HEK293 (cell line): ENCODE results near the gene METTL15.

Experiments
- HOXA7 ChIP-seq: sonication (generic); formaldehyde crosslinking; IDR thresholded peaks from 2 replicates; pipeline ENCODE4 v1.8.1; 2022; ENCODE audit warnings: missing genetic modification reagents, borderline replicate concordance
- IKZF3 ChIP-seq: fragments of 450-650 bp; IDR thresholded peaks from 2 replicates; pipeline ENCODE4 v1.5.0; 2018; ENCODE audit warnings: missing biosample characterization, mild to moderate bottlenecking, missing genetic modification characterization, moderate library complexity
- MYNN ChIP-seq: fragments of 450-650 bp; formaldehyde crosslinking; IDR thresholded peaks from 2 replicates; pipeline ENCODE4 v1.5.1; 2016; ENCODE audit warnings: missing biosample characterization, missing genetic modification characterization, borderline replicate concordance
- OSR2 ChIP-seq: fragments of 450-650 bp; formaldehyde crosslinking; IDR thresholded peaks from 2 replicates; pipeline ENCODE4 v1.5.1; 2016; ENCODE audit warnings: missing biosample characterization, missing genetic modification characterization
- OVOL3 ChIP-seq: fragments of 450-650 bp; formaldehyde crosslinking; IDR thresholded peaks from 2 replicates; pipeline ENCODE4 v1.5.1; 2016; ENCODE audit warnings: missing biosample characterization, missing genetic modification characterization
- PATZ1 ChIP-seq: fragments of 450-650 bp; formaldehyde crosslinking; IDR thresholded peaks from 2 replicates; pipeline ENCODE4 v1.5.1; 2016; ENCODE audit warnings: missing biosample characterization, missing genetic modification characterization
- SCRT1 ChIP-seq: fragments of 450-650 bp; formaldehyde crosslinking; IDR thresholded peaks from 2 replicates; pipeline ENCODE4 v1.5.1; 2016; ENCODE audit warnings: missing biosample characterization, missing genetic modification characterization, borderline replicate concordance
- SETDB1 ChIP-seq: IDR thresholded peaks from one replicate; pipeline ENCODE4 v1.6.1; 2017; ENCODE audit warnings: mild to moderate bottlenecking, low read length, moderate library complexity, mixed read lengths; ENCODE audit not compliant: insufficient read length
- WT1 ChIP-seq: fragments of 450-650 bp; formaldehyde crosslinking; IDR thresholded peaks from 2 replicates; pipeline ENCODE4 v1.5.1; 2016; ENCODE audit warnings: missing biosample characterization, missing genetic modification characterization
- ZBTB17 ChIP-seq: fragments of 450-650 bp; formaldehyde crosslinking; IDR thresholded peaks from 2 replicates; pipeline ENCODE4 v1.5.1; 2016; ENCODE audit warnings: missing biosample characterization, missing genetic modification characterization
- ZBTB8A ChIP-seq: fragments of 450-650 bp; formaldehyde crosslinking; IDR thresholded peaks from 2 replicates; pipeline ENCODE4 v1.5.1; 2016; ENCODE audit warnings: missing biosample characterization, missing genetic modification characterization
- ZEB2 ChIP-seq: fragments of 450-650 bp; formaldehyde crosslinking; IDR thresholded peaks from 2 replicates; pipeline ENCODE4 v1.5.1; 2016; ENCODE audit warnings: missing biosample characterization, missing genetic modification characterization
- ZFP69B ChIP-seq: fragments of 450-650 bp; formaldehyde crosslinking; IDR thresholded peaks from 2 replicates; pipeline ENCODE4 v1.5.1; 2016; ENCODE audit warnings: missing biosample characterization, missing genetic modification characterization
- ZNF10 ChIP-seq: fragments of 450-650 bp; formaldehyde crosslinking; IDR thresholded peaks from 2 replicates; pipeline ENCODE4 v1.5.1; 2017; ENCODE audit warnings: missing biosample characterization, missing genetic modification characterization
- ZNF114 ChIP-seq: fragments of 450-650 bp; formaldehyde crosslinking; IDR thresholded peaks from 2 replicates; pipeline ENCODE4 v1.5.0; 2017; ENCODE audit warnings: missing biosample characterization, missing genetic modification characterization
- ZNF121 ChIP-seq: fragments of 450-650 bp; formaldehyde crosslinking; IDR thresholded peaks from 2 replicates; pipeline ENCODE4 v1.5.1; 2016; ENCODE audit warnings: missing biosample characterization, missing genetic modification characterization
- ZNF214 ChIP-seq: fragments of 450-650 bp; formaldehyde crosslinking; IDR thresholded peaks from 2 replicates; pipeline ENCODE4 v1.5.1; 2017; ENCODE audit warnings: missing biosample characterization, mild to moderate bottlenecking, missing genetic modification characterization, borderline replicate concordance
- ZNF549 ChIP-seq: fragments of 450-650 bp; IDR thresholded peaks from 2 replicates; pipeline ENCODE4 v1.5.1; 2018; ENCODE audit warnings: missing biosample characterization, missing genetic modification characterization, mild to moderate bottlenecking, inconsistent platforms, moderate library complexity
- ZNF571 ChIP-seq: fragments of 450-650 bp; formaldehyde crosslinking; IDR thresholded peaks from 2 replicates; pipeline ENCODE4 v1.5.0; 2017; ENCODE audit warnings: missing biosample characterization, missing genetic modification characterization
- ZNF621 ChIP-seq: fragments of 450-650 bp; formaldehyde crosslinking; IDR thresholded peaks from 2 replicates; pipeline ENCODE4 v1.5.1; 2017; ENCODE audit warnings: missing biosample characterization, missing genetic modification characterization
- ZNF629 ChIP-seq: fragments of 450-650 bp; formaldehyde crosslinking; IDR thresholded peaks from 2 replicates; pipeline ENCODE4 v1.5.1; 2017; ENCODE audit warnings: missing biosample characterization, missing genetic modification characterization
- ZNF645 ChIP-seq: fragments of 450-650 bp; formaldehyde crosslinking; IDR thresholded peaks from 2 replicates; pipeline ENCODE4; 2016; ENCODE audit warnings: missing biosample characterization, missing genetic modification characterization
- ZNF76 ChIP-seq: fragments of 450-650 bp; formaldehyde crosslinking; IDR thresholded peaks from 2 replicates; pipeline ENCODE4; 2016; ENCODE audit warnings: low read depth, missing biosample characterization, missing genetic modification characterization, borderline replicate concordance
- ZNF768 ChIP-seq: fragments of 450-650 bp; formaldehyde crosslinking; IDR thresholded peaks from 2 replicates; pipeline ENCODE4 v1.5.1; 2018; ENCODE audit warnings: missing biosample characterization, mild to moderate bottlenecking, missing genetic modification characterization
- ZSCAN16 ChIP-seq: fragments of 450-650 bp; formaldehyde crosslinking; IDR thresholded peaks from 2 replicates; pipeline ENCODE4 v1.5.1; 2016; ENCODE audit warnings: missing biosample characterization, missing genetic modification characterization
- TF ChIP-seq, protein P1 (sequence below): fragments of 450-650 bp; formaldehyde crosslinking; conservative IDR thresholded peaks from 2 replicates; pipeline ENCODE4 v1.5.1; 2016; ENCODE audit warnings: low read depth, missing biosample characterization, missing genetic modification characterization
- TF ChIP-seq, protein P2 (sequence below): fragments of 450-650 bp; formaldehyde crosslinking; IDR thresholded peaks from 2 replicates; pipeline ENCODE4 v1.5.1; 2016; ENCODE audit warnings: missing biosample characterization, missing genetic modification characterization
- TF ChIP-seq, protein P3 (sequence below): fragments of 450-650 bp; formaldehyde crosslinking; IDR thresholded peaks from 2 replicates; pipeline ENCODE4 v1.5.1; 2017; ENCODE audit warnings: missing biosample characterization, missing genetic modification characterization
- TF ChIP-seq, protein P4 (sequence below): fragments of 450-650 bp; formaldehyde crosslinking; IDR thresholded peaks from 2 replicates; pipeline ENCODE4 v1.5.1; 2017; ENCODE audit warnings: missing biosample characterization, missing genetic modification characterization

The METTL15 gene

GRCh38 chr11:28110108-28110820, 2.1 kb downstream of the METTL15 start (continued):
- TF ChIP-seq, protein P1, sequence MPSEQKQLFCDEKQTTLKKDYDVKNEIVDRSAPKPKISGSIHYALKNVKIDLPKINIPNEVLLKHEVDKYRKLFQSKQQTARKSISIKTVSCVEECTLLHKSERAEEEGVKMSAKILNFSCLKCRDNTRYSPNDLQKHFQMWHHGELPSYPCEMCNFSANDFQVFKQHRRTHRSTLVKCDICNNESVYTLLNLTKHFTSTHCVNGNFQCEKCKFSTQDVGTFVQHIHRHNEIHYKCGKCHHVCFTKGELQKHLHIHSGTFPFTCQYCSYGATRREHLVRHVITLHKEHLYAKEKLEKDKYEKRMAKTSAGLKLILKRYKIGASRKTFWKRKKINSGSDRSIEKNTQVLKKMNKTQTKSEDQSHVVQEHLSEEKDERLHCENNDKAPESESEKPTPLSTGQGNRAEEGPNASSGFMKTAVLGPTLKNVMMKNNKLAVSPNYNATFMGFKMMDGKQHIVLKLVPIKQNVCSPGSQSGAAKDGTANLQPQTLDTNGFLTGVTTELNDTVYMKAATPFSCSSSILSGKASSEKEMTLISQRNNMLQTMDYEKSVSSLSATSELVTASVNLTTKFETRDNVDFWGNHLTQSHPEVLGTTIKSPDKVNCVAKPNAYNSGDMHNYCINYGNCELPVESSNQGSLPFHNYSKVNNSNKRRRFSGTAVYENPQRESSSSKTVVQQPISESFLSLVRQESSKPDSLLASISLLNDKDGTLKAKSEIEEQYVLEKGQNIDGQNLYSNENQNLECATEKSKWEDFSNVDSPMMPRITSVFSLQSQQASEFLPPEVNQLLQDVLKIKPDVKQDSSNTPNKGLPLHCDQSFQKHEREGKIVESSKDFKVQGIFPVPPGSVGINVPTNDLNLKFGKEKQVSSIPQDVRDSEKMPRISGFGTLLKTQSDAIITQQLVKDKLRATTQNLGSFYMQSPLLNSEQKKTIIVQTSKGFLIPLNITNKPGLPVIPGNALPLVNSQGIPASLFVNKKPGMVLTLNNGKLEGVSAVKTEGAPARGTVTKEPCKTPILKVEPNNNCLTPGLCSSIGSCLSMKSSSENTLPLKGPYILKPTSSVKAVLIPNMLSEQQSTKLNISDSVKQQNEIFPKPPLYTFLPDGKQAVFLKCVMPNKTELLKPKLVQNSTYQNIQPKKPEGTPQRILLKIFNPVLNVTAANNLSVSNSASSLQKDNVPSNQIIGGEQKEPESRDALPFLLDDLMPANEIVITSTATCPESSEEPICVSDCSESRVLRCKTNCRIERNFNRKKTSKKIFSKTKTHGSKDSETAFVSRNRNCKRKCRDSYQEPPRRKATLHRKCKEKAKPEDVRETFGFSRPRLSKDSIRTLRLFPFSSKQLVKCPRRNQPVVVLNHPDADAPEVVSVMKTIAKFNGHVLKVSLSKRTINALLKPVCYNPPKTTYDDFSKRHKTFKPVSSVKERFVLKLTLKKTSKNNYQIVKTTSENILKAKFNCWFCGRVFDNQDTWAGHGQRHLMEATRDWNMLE (tag by site-specific recombination) = peak; percentile 79
- TF ChIP-seq IKZF3 (tag by site-specific recombination) (peak; percentile 53; the same call in 1 of the 2 replicates), HOXA7 (CRISPR knock-in tag) (no peak), ZNF768 (no peak), ZSCAN16 (tag by site-specific recombination) (no peak), ZBTB17 (tag by site-specific recombination) (peak; percentile 47), OSR2 (tag by site-specific recombination) (no peak), ZNF114 (tag by site-specific recombination) (no peak), ZBTB8A (tag by site-specific recombination) (0 out of 2 replicates have a peak, but pooled peaks have one; percentile 23), MYNN (tag by site-specific recombination) (no peak), ZNF10 (tag by site-specific recombination) (peak; percentile 55; the same call in 1 of the 2 replicates), WT1 (no peak), ZNF571 (tag by site-specific recombination) (no peak), ZNF621 (no peak), ZNF549 (tag by site-specific recombination) (no peak), PATZ1 (tag by site-specific recombination) (peak; percentile 45; the same call in 1 of the 2 replicates), ZNF76 (tag by site-specific recombination) (peak; percentile 63; the same call in 1 of the 2 replicates), ZNF629 (tag by site-specific recombination) (peak; percentile 57), SETDB1 (no peak), ZNF645 (tag by site-specific recombination) (no peak), OVOL3 (tag by site-specific recombination) (peak; percentile 49; the same call in 1 of the 2 replicates), SCRT1 (tag by site-specific recombination) (no peak), ZFP69B (tag by site-specific recombination) (no peak), ZNF214 (tag by site-specific recombination) (no peak), ZNF121 (tag by site-specific recombination) (no peak), ZEB2 (tag by site-specific recombination) (no peak)
- TF ChIP-seq, protein P2, sequence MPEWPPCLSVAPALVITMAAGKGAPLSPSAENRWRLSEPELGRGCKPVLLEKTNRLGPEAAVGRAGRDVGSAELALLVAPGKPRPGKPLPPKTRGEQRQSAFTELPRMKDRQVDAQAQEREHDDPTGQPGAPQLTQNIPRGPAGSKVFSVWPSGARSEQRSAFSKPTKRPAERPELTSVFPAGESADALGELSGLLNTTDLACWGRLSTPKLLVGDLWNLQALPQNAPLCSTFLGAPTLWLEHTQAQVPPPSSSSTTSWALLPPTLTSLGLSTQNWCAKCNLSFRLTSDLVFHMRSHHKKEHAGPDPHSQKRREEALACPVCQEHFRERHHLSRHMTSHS = no peak
- TF ChIP-seq, protein P3, sequence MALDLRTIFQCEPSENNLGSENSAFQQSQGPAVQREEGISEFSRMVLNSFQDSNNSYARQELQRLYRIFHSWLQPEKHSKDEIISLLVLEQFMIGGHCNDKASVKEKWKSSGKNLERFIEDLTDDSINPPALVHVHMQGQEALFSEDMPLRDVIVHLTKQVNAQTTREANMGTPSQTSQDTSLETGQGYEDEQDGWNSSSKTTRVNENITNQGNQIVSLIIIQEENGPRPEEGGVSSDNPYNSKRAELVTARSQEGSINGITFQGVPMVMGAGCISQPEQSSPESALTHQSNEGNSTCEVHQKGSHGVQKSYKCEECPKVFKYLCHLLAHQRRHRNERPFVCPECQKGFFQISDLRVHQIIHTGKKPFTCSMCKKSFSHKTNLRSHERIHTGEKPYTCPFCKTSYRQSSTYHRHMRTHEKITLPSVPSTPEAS = no peak
- TF ChIP-seq, protein P4, sequence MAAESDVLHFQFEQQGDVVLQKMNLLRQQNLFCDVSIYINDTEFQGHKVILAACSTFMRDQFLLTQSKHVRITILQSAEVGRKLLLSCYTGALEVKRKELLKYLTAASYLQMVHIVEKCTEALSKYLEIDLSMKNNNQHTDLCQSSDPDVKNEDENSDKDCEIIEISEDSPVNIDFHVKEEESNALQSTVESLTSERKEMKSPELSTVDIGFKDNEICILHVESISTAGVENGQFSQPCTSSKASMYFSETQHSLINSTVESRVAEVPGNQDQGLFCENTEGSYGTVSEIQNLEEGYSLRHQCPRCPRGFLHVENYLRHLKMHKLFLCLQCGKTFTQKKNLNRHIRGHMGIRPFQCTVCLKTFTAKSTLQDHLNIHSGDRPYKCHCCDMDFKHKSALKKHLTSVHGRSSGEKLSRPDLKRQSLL = no peak
